ENCODE data around the gene CDK5RAP2. TPM values are rescaled to one million over a fixed set of nuclear protein-coding genes. Genes with fewer than 3 reads are reported as not detected.
"Not testable (repeated sequence)": the region's sequence is repeated elsewhere in the genome, so short reads cannot be mapped to it uniquely, and the experiment has no call there.

CDK5RAP2 gene
- total RNA-seq = 10 to 100 TPM; 65.9 to 68.4 TPM

- ATAC-seq (replicated peaks) = peak; percentile 99
- H3K36me3 Mint-ChIP-seq (ENCODE audit: low read depth) = peaks cover 6% of the 10 kb centered on the region
- no peaks in the 10 kb centered on the region for H3K9me3 Mint-ChIP-seq
- H3K4me3 Mint-ChIP-seq = peak within 1 kb of the TSS; percentile 98
- H3K4me1 Mint-ChIP-seq = peaks cover 21% of the 10 kb centered on the region
- peak within 1 kb of the TSS; percentile 94 for H3K27ac Mint-ChIP-seq
- no peaks in the 10 kb centered on the region for H3K27me3 Mint-ChIP-seq
Observed at GRCh38 chr9:120580051-120580896, at the start of gene CDK5RAP2. Gene CDK5RAP2 (minus strand): TSS chr9:120580167. CDS start chr9:120579978, 189 bp downstream.

GRCh38 chr9:120628925-120629497 lies 49.0 kb upstream of the CDK5RAP2 start:
- not testable (repeated sequence) for H3K36me3 Mint-ChIP-seq (ENCODE audit: low read depth); ATAC-seq (replicated peaks); H3K27me3 Mint-ChIP-seq; H3K4me1 Mint-ChIP-seq; H3K4me3 Mint-ChIP-seq; H3K27ac Mint-ChIP-seq; H3K9me3 Mint-ChIP-seq

- Mint-ChIP-seq H3K4me1 (no peaks in the 10 kb centered on the region), H3K27me3 (no peaks in the 10 kb centered on the region), H3K36me3 (ENCODE audit: low read depth) (no peaks in the 10 kb centered on the region), H3K9me3 (no peaks in the 10 kb centered on the region), H3K4me3 (no peak overlapping the region), H3K27ac (no peak overlapping the region)
- no peak for ATAC-seq (replicated peaks)
Observed at GRCh38 chr9:120628207-120628924, 48.4 kb upstream of the CDK5RAP2 start.

- Mint-ChIP-seq H3K27ac (no peak overlapping the region), H3K36me3 (ENCODE audit: low read depth) (no peaks in the 10 kb centered on the region), H3K4me1 (no peaks in the 10 kb centered on the region), H3K9me3 (no peaks in the 10 kb centered on the region), H3K27me3 (no peaks in the 10 kb centered on the region), H3K4me3 (no peak overlapping the region)
- ATAC-seq (replicated peaks) = no peak
Observed at GRCh38 chr9:120627073-120627472, 47.1 kb upstream of the CDK5RAP2 start.

GRCh38 chr9:120626512-120626911 lies 46.5 kb upstream of the CDK5RAP2 start:
- H3K9me3 Mint-ChIP-seq = no peaks in the 10 kb centered on the region
- no peaks in the 10 kb centered on the region for H3K36me3 Mint-ChIP-seq (ENCODE audit: low read depth)
- H3K27me3 Mint-ChIP-seq = no peaks in the 10 kb centered on the region
- no peak for ATAC-seq (replicated peaks)
- no peak overlapping the region for H3K27ac Mint-ChIP-seq
- H3K4me1 Mint-ChIP-seq = no peaks in the 10 kb centered on the region
- H3K4me3 Mint-ChIP-seq = no peak overlapping the region

- no peak overlapping the region for H3K4me3 Mint-ChIP-seq
- no peaks in the 10 kb centered on the region for H3K27me3 Mint-ChIP-seq
- peak overlapping the region; percentile 36 for H3K27ac Mint-ChIP-seq
- peaks cover 3% of the 10 kb centered on the region for H3K4me1 Mint-ChIP-seq
- H3K9me3 Mint-ChIP-seq = no peaks in the 10 kb centered on the region
- no peak for ATAC-seq (replicated peaks)
- H3K36me3 Mint-ChIP-seq (ENCODE audit: low read depth) = no peaks in the 10 kb centered on the region
Observed at GRCh38 chr9:120625222-120625621, 45.3 kb upstream of the CDK5RAP2 start.

GRCh38 chr9:120622790-120623189 lies 42.8 kb upstream of the CDK5RAP2 start:
- peaks cover 7% of the 10 kb centered on the region for H3K4me1 Mint-ChIP-seq
- no peaks in the 10 kb centered on the region for H3K9me3 Mint-ChIP-seq
- no peak overlapping the region for H3K4me3 Mint-ChIP-seq
- H3K36me3 Mint-ChIP-seq (ENCODE audit: low read depth) = no peaks in the 10 kb centered on the region
- no peak overlapping the region for H3K27ac Mint-ChIP-seq
- H3K27me3 Mint-ChIP-seq = no peaks in the 10 kb centered on the region
- ATAC-seq (replicated peaks) = no peak

- no peaks in the 10 kb centered on the region for H3K27me3 Mint-ChIP-seq
- H3K4me1 Mint-ChIP-seq = peaks cover 7% of the 10 kb centered on the region
- H3K9me3 Mint-ChIP-seq = no peaks in the 10 kb centered on the region
- no peak for ATAC-seq (replicated peaks)
- no peak overlapping the region for H3K27ac Mint-ChIP-seq
- no peak overlapping the region for H3K4me3 Mint-ChIP-seq
- no peaks in the 10 kb centered on the region for H3K36me3 Mint-ChIP-seq (ENCODE audit: low read depth)
Observed at GRCh38 chr9:120621941-120622340, 42.0 kb upstream of the CDK5RAP2 start.

GRCh38 chr9:120619751-120620655 lies 40.0 kb upstream of the CDK5RAP2 start:
- H3K9me3 Mint-ChIP-seq = no peaks in the 10 kb centered on the region
- no peak overlapping the region for H3K4me3 Mint-ChIP-seq
- no peaks in the 10 kb centered on the region for H3K27me3 Mint-ChIP-seq
- H3K27ac Mint-ChIP-seq = peak overlapping the region; percentile 74
- H3K36me3 Mint-ChIP-seq (ENCODE audit: low read depth) = no peaks in the 10 kb centered on the region
- peak; percentile 86 for ATAC-seq (replicated peaks)
- peaks cover 7% of the 10 kb centered on the region for H3K4me1 Mint-ChIP-seq

- Mint-ChIP-seq H3K27me3 (no peaks in the 10 kb centered on the region), H3K9me3 (no peaks in the 10 kb centered on the region), H3K4me1 (peaks cover 7% of the 10 kb centered on the region), H3K4me3 (no peak overlapping the region), H3K36me3 (ENCODE audit: low read depth) (no peaks in the 10 kb centered on the region), H3K27ac (peak overlapping the region; percentile 7)
- ATAC-seq (replicated peaks) = no peak
Observed at GRCh38 chr9:120616966-120617935, 37.3 kb upstream of the CDK5RAP2 start.

GRCh38 chr9:120612218-120612617 lies 32.3 kb upstream of the CDK5RAP2 start:
- Mint-ChIP-seq H3K4me1 (no peaks in the 10 kb centered on the region), H3K27ac (no peak overlapping the region), H3K9me3 (no peaks in the 10 kb centered on the region), H3K4me3 (no peak overlapping the region), H3K36me3 (ENCODE audit: low read depth) (peaks cover 17% of the 10 kb centered on the region), H3K27me3 (no peaks in the 10 kb centered on the region)
- ATAC-seq (replicated peaks) = no peak

GRCh38 chr9:120611690-120612068 lies 31.7 kb upstream of the CDK5RAP2 start:
- no peak overlapping the region for H3K27ac Mint-ChIP-seq
- H3K4me3 Mint-ChIP-seq = no peak overlapping the region
- H3K4me1 Mint-ChIP-seq = no peaks in the 10 kb centered on the region
- ATAC-seq (replicated peaks) = no peak
- H3K9me3 Mint-ChIP-seq = no peaks in the 10 kb centered on the region
- no peaks in the 10 kb centered on the region for H3K27me3 Mint-ChIP-seq
- peaks cover 22% of the 10 kb centered on the region for H3K36me3 Mint-ChIP-seq (ENCODE audit: low read depth)

GRCh38 chr9:120610975-120611689 lies 31.2 kb upstream of the CDK5RAP2 start:
- no peak overlapping the region for H3K27ac Mint-ChIP-seq
- H3K27me3 Mint-ChIP-seq = no peaks in the 10 kb centered on the region
- H3K9me3 Mint-ChIP-seq = no peaks in the 10 kb centered on the region
- H3K4me1 Mint-ChIP-seq = no peaks in the 10 kb centered on the region
- peaks cover 22% of the 10 kb centered on the region for H3K36me3 Mint-ChIP-seq (ENCODE audit: low read depth)
- no peak for ATAC-seq (replicated peaks)
- H3K4me3 Mint-ChIP-seq = no peak overlapping the region

Data from activated T-helper 17 cell treated with anti-CD3 and anti-CD28 coated beads, Interleukin-2, amount 50 U/mL, for 72 hours (primary cell).